ENCODE data around the gene FOXO6. TPM values are rescaled to one million over a fixed set of nuclear protein-coding genes. Genes with fewer than 3 reads are reported as not detected.
A peak's percentile ranks its signal among the peaks of the same experiment; 100 is the strongest.

Gene FOXO6
- total and polyA plus RNA-seq, 12 donors, result 0.22 to 7.0 (median 1.2) TPM; not detected in 1

DNA sequence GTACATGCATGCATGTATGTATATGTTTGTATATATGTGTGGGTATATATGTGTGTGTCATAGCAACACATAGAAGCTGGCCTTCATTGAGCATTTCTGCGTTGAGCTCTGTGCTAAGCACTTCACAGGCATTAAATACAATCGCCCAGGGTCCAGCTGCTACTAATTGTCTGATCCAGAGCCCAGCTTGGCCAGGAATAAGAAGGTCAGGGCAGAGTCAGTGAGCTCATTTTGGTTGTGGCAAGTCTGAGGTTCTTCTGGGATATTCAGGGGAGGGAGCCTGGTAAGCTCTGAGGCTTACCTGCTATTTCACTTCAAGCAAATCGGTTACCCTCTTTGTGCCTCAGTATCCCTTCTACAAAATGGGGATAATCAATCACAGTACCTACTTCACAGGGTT, 59.6 kb downstream of the FOXO6 start:
- TF ChIP-seq CTCF (IDR thresholded peaks at IDR 0.05) (no peak), POLR2A (IDR thresholded peaks at IDR 0.05) (no peak)
- Histone ChIP-seq H3K9me3 (replicated peaks in 1 of 3) (no peaks in the 10 kb centered on the region), H3K4me1 (replicated peaks in 1 of 2) (peaks cover 0 to 6% of the 10 kb centered on the region in 2 donors), H3K4me3 (no peak overlapping the region), H3K36me3 (replicated peaks in 1 of 2) (no peaks in the 10 kb centered on the region), H3K27me3 (no peaks in the 10 kb centered on the region), H3K27ac (no peak overlapping the region)
- intact Hi-C loops (cut with DNase I), result no loop called here
- DNase-seq, result peak in 1 of 7 donors; percentile 20
- WGBS, 4 donors, result 60 to 84% (median 68%) methylated on average over 2 to 3 of the region's 3 CpGs

DNA sequence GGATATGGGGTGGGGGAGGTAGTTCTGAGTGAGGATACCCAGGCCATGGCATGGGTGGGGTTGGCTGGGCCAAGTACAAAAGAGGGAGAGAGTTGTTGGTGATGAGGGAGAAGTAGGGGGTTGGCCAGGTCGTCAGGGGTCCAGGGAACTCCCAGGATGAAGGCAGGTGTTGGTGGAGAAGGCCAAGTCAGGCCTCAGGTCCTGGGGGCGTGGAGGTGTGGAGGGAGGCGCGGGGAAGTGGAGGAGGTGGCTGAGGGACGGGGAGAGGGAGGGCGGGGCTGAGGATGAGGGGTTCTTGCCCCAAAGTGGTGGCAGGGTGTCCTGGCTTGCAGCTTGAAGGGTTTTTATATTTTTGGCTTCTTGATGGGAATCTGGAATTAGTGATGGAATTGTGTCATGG, 61.1 kb downstream of the FOXO6 start:
- H3K27me3 ChIP-seq, result no peaks in the 10 kb centered on the region
- no peak for DNase-seq
- H3K27ac ChIP-seq, result no peak overlapping the region
- intact Hi-C loops (cut with DNase I), result no loop called here
- H3K9me3 ChIP-seq (replicated peaks in 1 of 3), result no peaks in the 10 kb centered on the region
- H3K4me3 ChIP-seq, result no peak overlapping the region
- TF ChIP-seq POLR2A (IDR thresholded peaks at IDR 0.05), result no peak
- TF ChIP-seq CTCF (IDR thresholded peaks at IDR 0.05), result no peak
- H3K36me3 ChIP-seq (replicated peaks in 1 of 2), result no peaks in the 10 kb centered on the region
- WGBS, 4 donors, result 83 to 95% (median 94%) methylated on average over 6 of the region's 6 CpGs
- peaks cover 0 to 6% of the 10 kb centered on the region in 2 donors for H3K4me1 ChIP-seq (replicated peaks in 1 of 2)

DNA sequence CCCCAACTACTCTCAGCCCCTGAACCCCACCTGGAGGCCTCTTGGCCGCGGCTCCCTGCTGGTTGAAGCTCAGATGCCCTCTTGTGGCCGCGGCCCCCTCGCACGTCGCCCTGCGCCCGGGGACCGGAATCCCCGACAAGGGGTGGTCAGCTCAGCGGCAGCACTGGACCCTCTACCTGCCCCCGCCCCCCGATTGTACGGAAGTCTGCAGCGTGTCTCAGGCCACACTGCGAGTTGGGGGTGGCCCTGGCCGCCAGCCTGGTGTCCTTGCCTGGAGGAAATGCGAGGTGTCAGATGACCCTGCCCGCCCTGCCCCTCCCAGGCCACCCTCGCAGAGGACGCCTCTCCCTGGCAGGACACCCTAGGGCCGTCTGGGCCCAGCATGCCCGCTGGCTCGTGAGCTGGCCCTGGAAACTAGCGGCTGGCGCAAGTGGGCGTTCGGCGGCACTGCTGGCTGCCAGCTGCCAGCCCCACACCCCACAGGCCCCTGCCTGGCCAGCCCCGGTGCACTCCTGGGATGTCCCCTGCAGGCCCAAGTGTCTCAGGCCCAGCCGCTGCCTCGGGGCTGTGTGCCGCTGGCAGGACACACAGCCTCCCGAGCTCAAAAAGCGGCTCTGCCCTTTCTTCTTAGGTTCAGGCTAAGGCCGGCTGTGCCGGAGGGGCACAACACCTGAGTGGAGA, 62.4 kb downstream of the FOXO6 start:
- Histone ChIP-seq H3K27ac (no peak overlapping the region), H3K4me3 (no peak overlapping the region), H3K27me3 (no peaks in the 10 kb centered on the region), H3K9me3 (replicated peaks in 1 of 3) (no peaks in the 10 kb centered on the region), H3K36me3 (replicated peaks in 1 of 2) (no peaks in the 10 kb centered on the region), H3K4me1 (replicated peaks in 1 of 2) (peaks cover 0 to 6% of the 10 kb centered on the region in 2 donors)
- TF ChIP-seq POLR2A (IDR thresholded peaks at IDR 0.05) (no peak), CTCF (IDR thresholded peaks at IDR 0.05) (peak in 3 of 6 experiments; percentile 15 to 32 (median 26))
- WGBS, 4 donors, result 52 to 74% (median 59%) methylated on average over 12 to 38 of the region's 38 CpGs
- peak in 5 of 7 donors; percentile 35 to 48 (median 40) for DNase-seq
- intact Hi-C loops (cut with DNase I), result no loop called here

GRCh38 chr1:41424581-41425118, 63.4 kb downstream of the FOXO6 start:
- no peak overlapping the region for H3K27ac ChIP-seq
- no peaks in the 10 kb centered on the region for H3K36me3 ChIP-seq (replicated peaks in 1 of 2)
- no peak overlapping the region for H3K4me3 ChIP-seq
- intact Hi-C loops (cut with DNase I), result no loop called here
- H3K27me3 ChIP-seq, result no peaks in the 10 kb centered on the region
- H3K9me3 ChIP-seq (replicated peaks in 1 of 3), result no peaks in the 10 kb centered on the region
- DNase-seq, result no peak
- TF ChIP-seq POLR2A (IDR thresholded peaks at IDR 0.05) (no peak), CTCF (IDR thresholded peaks at IDR 0.05) (no peak)
- H3K4me1 ChIP-seq (replicated peaks in 1 of 2), result peaks cover 0 to 6% of the 10 kb centered on the region in 2 donors
- WGBS, 4 donors, result 77 to 91% (median 82%) methylated on average over 4 of the region's 4 CpGs
